Coronary artery (tissue), 2 donors: Measurements from ENCODE around the gene ZFPL1.

Source experiments
- DNase-seq: peaks from one replicate; pipeline ENCODE4 v3.0.0-alpha.2; 2017; ENCODE audit warnings: low spot score
- H3K27ac ChIP-seq, 2 donors: fragments of 200-600 bp; sonication (generic); one replicate each; pipeline ENCODE4 v1.5.1; 2016 to 2019
- H3K4me3 ChIP-seq: fragments of 200-600 bp; sonication (generic); 2 replicates; pipeline ENCODE4 v1.5.1; 2016; ENCODE audit warnings: mild to moderate bottlenecking, moderate library complexity
- CTCF ChIP-seq: fragments of 200-600 bp; sonication (generic); IDR thresholded peaks from one replicate; pipeline ENCODE4 v1.5.1; 2019; ENCODE audit warnings: antibody characterized with exemption

The ZFPL1 gene

GRCh38 chr11:65110354-65110861 is 26.4 kb downstream of the ZFPL1 start:
- DNase-seq: peak; percentile 90
- Histone ChIP-seq H3K27ac (peak overlapping the region in 1 of 2 donors; percentile 62), H3K4me3 (no peak overlapping the region)
- TF ChIP-seq CTCF: peak; percentile 98

GRCh38 chr11:65111159-65111743 is 27.2 kb downstream of the ZFPL1 start:
- peak overlapping the region; percentile 76 for H3K4me3 ChIP-seq
- peak overlapping the region in 1 of 2 donors; percentile 62 for H3K27ac ChIP-seq
- DNase-seq: no peak
- TF ChIP-seq CTCF: no peak

GRCh38 chr11:65111744-65112545 is 27.9 kb downstream of the ZFPL1 start, which contains the start of gene TM7SF2:
TM7SF2 (plus strand) TSS chr11:65111872; CDS start chr11:65112016, 144 bp downstream.
- H3K27ac ChIP-seq: peak within 1 kb of the TSS in 1 of 2 donors; percentile 62
- no peak for TF ChIP-seq CTCF
- DNase-seq: peak; percentile 93
- peak within 1 kb of the TSS; percentile 76 for H3K4me3 ChIP-seq

- Histone ChIP-seq H3K4me3 (peak overlapping the region; percentile 76), H3K27ac (peak overlapping the region in 1 of 2 donors; percentile 62)
- DNase-seq: no peak
- TF ChIP-seq CTCF: peak; percentile 87
These were observed 28.7 kb downstream of the ZFPL1 start for GRCh38 chr11:65112546-65113360.

GRCh38 chr11:65113361-65113756 is 29.3 kb downstream of the ZFPL1 start:
- no peak for DNase-seq
- H3K27ac ChIP-seq: no peak overlapping the region
- peak overlapping the region; percentile 76 for H3K4me3 ChIP-seq
- no peak for TF ChIP-seq CTCF

- no peak for TF ChIP-seq CTCF
- no peak for DNase-seq
- H3K4me3 ChIP-seq: no peak overlapping the region
- no peak overlapping the region for H3K27ac ChIP-seq
These were observed 29.8 kb downstream of the ZFPL1 start for GRCh38 chr11:65113839-65114238.
